ENCODE data around the gene ETV2. TPM values are rescaled to one million over a fixed set of nuclear protein-coding genes. Genes with fewer than 3 reads are reported as not detected.

ETV2 gene
- polyA plus RNA-seq, 1 of the 3 experiments (the other 2 are of a cell fraction) = 1.6 TPM

DNA sequence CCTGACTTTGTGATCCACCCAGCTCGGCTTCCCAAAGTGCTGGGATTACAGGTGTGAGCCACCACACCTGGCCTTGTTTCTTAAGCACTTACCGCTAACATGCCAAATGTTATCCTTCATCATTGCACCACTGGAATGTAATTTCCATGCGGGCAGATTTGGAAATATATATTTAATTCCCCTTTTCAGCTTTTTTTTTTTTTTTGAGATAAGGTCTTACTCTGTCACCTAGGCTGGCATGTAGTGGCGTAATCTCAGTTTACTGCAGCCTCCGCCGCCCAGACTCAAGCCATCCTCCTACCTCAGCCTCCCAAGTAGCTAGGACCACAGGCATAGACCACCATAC, 20.4 kb downstream of the ETV2 start:
- Histone ChIP-seq H3K9ac (no peak overlapping the region), H2AFZ (ENCODE audit: low read depth) (no peak overlapping the region), H3K4me3 (ENCODE audit: low read depth in 2 of 2, low read length in 1 of 2) (no peak overlapping the region), H3F3A (replicated peaks; ENCODE audit: insufficient read depth) (no peaks in the 10 kb centered on the region), H3K9me2 (no peaks in the 10 kb centered on the region), H3K36me3 (replicated peaks in 1 of 2; ENCODE audit: control insufficient read depth in 1 of 2, insufficient read depth in 2 of 2, low read length in 1 of 2) (peaks cover 11 to 13% of the 10 kb centered on the region in 2 experiments), H3K4me2 (no peak overlapping the region), H3K9me3 (no peaks in the 10 kb centered on the region), H3K27me3 (ENCODE audit: insufficient read depth) (no peaks in the 10 kb centered on the region), H3K27ac (ENCODE audit: low read depth in 2 of 2, low read length in 1 of 2) (no peak overlapping the region), H3K4me1 (ENCODE audit: control insufficient read depth in 1 of 2, insufficient read depth in 2 of 2, low read depth in 1 of 2, low read length in 1 of 2) (no peaks in the 10 kb centered on the region), H4K20me1 (ENCODE audit: insufficient read depth) (no peaks in the 10 kb centered on the region), H3K79me2 (ENCODE audit: insufficient read depth) (no peaks in the 10 kb centered on the region)
- WGBS (ENCODE audit: low lambda C conversion rate) = 91% methylated on average over 6 of the region's 6 CpGs
- ChIA-PET POLR2A (interaction anchor here (0.6 to 2.2 kb wide), 2 partner anchors 14 to 15 kb away, joined by 3 to 10 read pairs; partner anchors contain the start of gene COX6B1), CTCF (interaction anchor here (2.3 kb wide), 1 partner anchor 12 kb away, joined by 5 read pairs; no protein-coding TSS in a partner anchor)
- TF ChIP-seq, protein P1, sequence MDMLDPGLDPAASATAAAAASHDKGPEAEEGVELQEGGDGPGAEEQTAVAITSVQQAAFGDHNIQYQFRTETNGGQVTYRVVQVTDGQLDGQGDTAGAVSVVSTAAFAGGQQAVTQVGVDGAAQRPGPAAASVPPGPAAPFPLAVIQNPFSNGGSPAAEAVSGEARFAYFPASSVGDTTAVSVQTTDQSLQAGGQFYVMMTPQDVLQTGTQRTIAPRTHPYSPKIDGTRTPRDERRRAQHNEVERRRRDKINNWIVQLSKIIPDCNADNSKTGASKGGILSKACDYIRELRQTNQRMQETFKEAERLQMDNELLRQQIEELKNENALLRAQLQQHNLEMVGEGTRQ (IDR thresholded peaks at IDR 0.05; ENCODE audit: borderline replicate concordance, low read depth, low read length) = no peak
- TF ChIP-seq IRF3 (IDR thresholded peaks at IDR 0.05; ENCODE audit: low read depth, low read length) = no peak
- no peak for TF ChIP-seq MEF2A (IDR thresholded peaks at IDR 0.05; ENCODE audit: borderline replicate concordance, low read depth)
- TF ChIP-seq ELF1 (IDR thresholded peaks at IDR 0.05) = no peak
- no peak for TF ChIP-seq TCF12 (IDR thresholded peaks at IDR 0.05)
- TF ChIP-seq, protein P2, sequence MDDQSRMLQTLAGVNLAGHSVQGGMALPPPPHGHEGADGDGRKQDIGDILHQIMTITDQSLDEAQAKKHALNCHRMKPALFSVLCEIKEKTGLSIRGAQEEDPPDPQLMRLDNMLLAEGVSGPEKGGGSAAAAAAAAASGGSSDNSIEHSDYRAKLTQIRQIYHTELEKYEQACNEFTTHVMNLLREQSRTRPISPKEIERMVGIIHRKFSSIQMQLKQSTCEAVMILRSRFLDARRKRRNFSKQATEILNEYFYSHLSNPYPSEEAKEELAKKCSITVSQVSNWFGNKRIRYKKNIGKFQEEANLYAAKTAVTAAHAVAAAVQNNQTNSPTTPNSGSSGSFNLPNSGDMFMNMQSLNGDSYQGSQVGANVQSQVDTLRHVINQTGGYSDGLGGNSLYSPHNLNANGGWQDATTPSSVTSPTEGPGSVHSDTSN (IDR thresholded peaks at IDR 0.05) = no peak
- DNase-seq = no peak

GRCh38 chr19:35663981-35664380, 22.4 kb downstream of the ETV2 start:
- Histone ChIP-seq H3K27me3 (ENCODE audit: insufficient read depth) (peaks cover 5% of the 10 kb centered on the region; the same call in 1 of the 2 replicates), H3F3A (replicated peaks; ENCODE audit: insufficient read depth) (no peaks in the 10 kb centered on the region), H3K4me1 (ENCODE audit: control insufficient read depth in 1 of 2, insufficient read depth in 2 of 2, low read depth in 1 of 2, low read length in 1 of 2) (no peaks in the 10 kb centered on the region), H3K9ac (no peak overlapping the region), H3K9me2 (no peaks in the 10 kb centered on the region), H3K4me2 (no peak overlapping the region), H3K9me3 (no peaks in the 10 kb centered on the region), H3K27ac (ENCODE audit: low read depth in 2 of 2, low read length in 1 of 2) (no peak overlapping the region), H4K20me1 (ENCODE audit: insufficient read depth) (no peaks in the 10 kb centered on the region), H3K36me3 (replicated peaks in 1 of 2; ENCODE audit: control insufficient read depth in 1 of 2, insufficient read depth in 2 of 2, low read length in 1 of 2) (peaks cover 0 to 3% of the 10 kb centered on the region in 2 experiments), H2AFZ (ENCODE audit: low read depth) (no peak overlapping the region), H3K4me3 (ENCODE audit: low read depth in 2 of 2, low read length in 1 of 2) (no peak overlapping the region), H3K79me2 (ENCODE audit: insufficient read depth) (no peaks in the 10 kb centered on the region)
- CTCF ChIA-PET = interaction anchor here (0.7 kb wide), 1 partner anchor 16 kb away, joined by 3 read pairs; the partner anchor contains the start of gene COX6B1
- DNase-seq = no peak
- 62% methylated on average over 3 of the region's 3 CpGs for WGBS (ENCODE audit: low lambda C conversion rate)
- POLR2A ChIA-PET = interaction anchor here (1.1 kb wide), 1 partner anchor 16 kb away, joined by 3 read pairs; the partner anchor contains the start of gene COX6B1
- TF ChIP-seq MEF2A (IDR thresholded peaks at IDR 0.05; ENCODE audit: borderline replicate concordance, low read depth) (no peak), EZH2phosphoT487 (IDR thresholded peaks at IDR 0.05; ENCODE audit: borderline replicate concordance, low read depth) (no peak), POLR2AphosphoS5 (IDR thresholded peaks at IDR 0.05; ENCODE audit: low read depth, low read length) (no peak), SIN3A (IDR thresholded peaks at IDR 0.05; ENCODE audit: borderline replicate concordance, low read depth, low read length) (no peak), RAD21 (IDR thresholded peaks at IDR 0.05; ENCODE audit: low read length) (no peak), GABPA (IDR thresholded peaks at IDR 0.05; ENCODE audit: low read depth) (no peak), ZBTB33 (IDR thresholded peaks at IDR 0.05; ENCODE audit: borderline replicate concordance, low read depth) (no peak), ELF1 (IDR thresholded peaks at IDR 0.05) (no peak), GATA2 (CRISPR knock-in tag; IDR thresholded peaks at IDR 0.05) (no peak), YY1 (IDR thresholded peaks at IDR 0.05; ENCODE audit: low read depth) (no peak), NRF1 (IDR thresholded peaks at IDR 0.05; ENCODE audit: low read depth, low read length) (no peak), RCOR1 (IDR thresholded peaks at IDR 0.05; ENCODE audit: low read length) (no peak)
- TF ChIP-seq, protein P2 (IDR thresholded peaks at IDR 0.05) = no peak
- TF ChIP-seq, protein P3, sequence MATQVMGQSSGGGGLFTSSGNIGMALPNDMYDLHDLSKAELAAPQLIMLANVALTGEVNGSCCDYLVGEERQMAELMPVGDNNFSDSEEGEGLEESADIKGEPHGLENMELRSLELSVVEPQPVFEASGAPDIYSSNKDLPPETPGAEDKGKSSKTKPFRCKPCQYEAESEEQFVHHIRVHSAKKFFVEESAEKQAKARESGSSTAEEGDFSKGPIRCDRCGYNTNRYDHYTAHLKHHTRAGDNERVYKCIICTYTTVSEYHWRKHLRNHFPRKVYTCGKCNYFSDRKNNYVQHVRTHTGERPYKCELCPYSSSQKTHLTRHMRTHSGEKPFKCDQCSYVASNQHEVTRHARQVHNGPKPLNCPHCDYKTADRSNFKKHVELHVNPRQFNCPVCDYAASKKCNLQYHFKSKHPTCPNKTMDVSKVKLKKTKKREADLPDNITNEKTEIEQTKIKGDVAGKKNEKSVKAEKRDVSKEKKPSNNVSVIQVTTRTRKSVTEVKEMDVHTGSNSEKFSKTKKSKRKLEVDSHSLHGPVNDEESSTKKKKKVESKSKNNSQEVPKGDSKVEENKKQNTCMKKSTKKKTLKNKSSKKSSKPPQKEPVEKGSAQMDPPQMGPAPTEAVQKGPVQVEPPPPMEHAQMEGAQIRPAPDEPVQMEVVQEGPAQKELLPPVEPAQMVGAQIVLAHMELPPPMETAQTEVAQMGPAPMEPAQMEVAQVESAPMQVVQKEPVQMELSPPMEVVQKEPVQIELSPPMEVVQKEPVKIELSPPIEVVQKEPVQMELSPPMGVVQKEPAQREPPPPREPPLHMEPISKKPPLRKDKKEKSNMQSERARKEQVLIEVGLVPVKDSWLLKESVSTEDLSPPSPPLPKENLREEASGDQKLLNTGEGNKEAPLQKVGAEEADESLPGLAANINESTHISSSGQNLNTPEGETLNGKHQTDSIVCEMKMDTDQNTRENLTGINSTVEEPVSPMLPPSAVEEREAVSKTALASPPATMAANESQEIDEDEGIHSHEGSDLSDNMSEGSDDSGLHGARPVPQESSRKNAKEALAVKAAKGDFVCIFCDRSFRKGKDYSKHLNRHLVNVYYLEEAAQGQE (IDR thresholded peaks at IDR 0.05; ENCODE audit: low read depth, low read length) = no peak

Measured in SK-N-SH (cell line).